ENCODE measurements around the gene C20orf173.
"Not testable (repeated sequence)": the region's sequence is repeated elsewhere in the genome, so short reads cannot be mapped to it uniquely, and the experiment has no call there.

C20orf173 gene, protein sequence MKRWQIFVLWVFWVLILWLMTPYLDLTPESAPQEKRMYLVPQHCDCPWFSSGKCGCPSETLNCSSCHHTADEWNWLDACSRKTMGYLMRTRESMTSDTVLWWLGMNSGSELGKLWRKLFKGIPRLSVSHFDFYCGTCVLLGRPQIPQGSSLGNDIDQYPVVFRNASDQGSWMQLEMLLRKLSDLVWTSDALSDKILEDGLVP

DNA sequence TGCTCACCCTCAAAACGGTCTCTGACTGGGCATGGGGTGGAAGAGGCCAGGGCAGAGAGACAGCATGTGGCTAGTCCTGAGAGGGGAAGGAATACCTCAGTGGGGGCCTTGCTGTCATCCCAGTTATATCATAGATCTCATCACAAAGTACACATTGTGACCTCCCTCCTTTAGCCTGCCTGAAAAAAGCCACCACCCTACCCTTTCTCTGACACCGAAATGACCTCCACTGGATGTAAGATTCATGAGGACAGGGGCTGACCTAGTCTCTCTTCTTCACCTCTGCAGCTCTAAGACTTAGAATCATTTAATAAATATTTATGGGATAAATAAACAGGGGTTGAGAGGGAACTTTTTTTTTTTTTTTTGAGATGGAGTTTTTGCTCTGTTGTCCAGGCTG, at the start of gene C20orf173:
TSS of gene C20orf173 (minus strand) at position 101 of the 400 bp plus-strand sequence. CDS start 279 bp downstream, outside the sequence.
- DNase-seq, result no peak

DNA sequence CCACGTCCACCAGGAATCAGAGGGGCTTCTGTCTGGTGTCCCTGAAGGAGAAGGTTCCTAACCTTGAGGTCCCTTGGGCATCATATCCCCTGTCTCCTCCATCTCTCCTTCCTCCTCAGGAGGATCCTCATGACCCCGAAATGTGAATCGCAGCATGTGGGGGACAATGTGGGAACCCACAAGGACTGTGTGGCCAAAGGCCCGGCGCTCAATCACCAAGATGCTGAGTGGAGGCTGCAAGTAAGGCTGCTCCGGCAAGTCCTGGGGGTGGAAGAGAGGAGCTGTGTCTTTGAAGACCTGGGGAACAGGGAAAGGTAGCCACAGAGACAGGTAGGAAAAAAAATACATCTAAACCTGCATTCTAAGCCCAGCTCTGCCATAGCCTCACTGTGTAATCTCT, 49.7 kb upstream of the C20orf173 start:
- no peak for DNase-seq

DNA sequence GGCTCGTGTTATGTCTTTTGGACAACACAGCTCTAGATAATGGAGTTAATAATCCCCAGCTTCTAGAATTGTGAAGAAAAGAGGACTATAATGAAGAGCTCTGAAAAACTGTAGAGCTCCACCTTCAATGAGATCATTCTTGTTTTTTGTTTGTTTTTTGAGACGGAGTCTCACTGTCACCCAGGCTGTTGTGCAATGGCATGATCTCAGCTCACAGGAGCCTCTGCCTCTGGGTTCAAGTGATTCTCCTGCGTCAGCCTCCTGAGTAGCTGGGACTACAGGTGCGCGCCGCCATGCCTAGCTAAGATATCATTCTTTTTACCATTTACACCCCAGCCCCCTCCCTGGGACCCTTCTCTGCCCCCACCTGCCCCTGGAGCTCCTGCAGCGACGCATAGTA, 49.0 kb upstream of the C20orf173 start:
- no peak for DNase-seq

DNA sequence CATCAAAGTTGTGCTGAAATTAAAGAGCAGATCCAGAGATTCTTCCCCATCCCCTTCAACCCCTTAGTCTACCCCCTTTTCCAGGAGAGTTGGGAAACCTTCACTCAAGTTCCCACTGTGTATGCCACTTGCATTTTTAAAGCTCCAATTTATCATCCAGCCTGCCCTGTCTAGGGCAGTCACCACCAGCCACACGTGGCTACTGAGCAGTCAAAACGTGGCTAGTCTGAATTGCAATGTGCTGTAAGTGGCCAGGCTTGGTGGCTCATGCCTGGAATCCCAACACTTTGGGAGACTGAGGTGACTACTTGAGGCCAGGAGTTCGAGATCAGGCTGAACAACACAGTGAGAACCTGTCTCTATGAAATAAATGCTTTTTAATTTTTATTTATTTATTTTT, 47.4 kb upstream of the C20orf173 start:
- DNase-seq, result no peak

DNA sequence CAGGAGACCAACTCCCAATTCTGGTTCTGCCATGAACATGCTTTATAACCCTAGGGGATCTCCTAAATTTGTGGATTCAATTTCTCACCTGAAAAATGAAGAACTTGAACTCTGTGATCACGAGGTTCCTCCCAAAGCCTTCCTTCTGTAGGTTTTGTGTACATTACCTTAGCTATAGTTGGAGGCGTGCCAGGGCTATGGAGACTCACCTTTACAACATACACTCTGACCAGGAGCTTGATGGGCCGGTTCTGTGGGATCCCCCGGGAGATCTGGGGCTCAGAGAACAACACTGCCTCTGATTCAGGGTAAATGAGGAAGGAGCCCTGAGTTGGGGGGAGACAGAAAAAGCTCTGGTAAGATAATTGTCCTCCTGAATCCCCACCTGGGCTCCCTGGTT, 46.5 kb upstream of the C20orf173 start:
- DNase-seq, result no peak

DNA sequence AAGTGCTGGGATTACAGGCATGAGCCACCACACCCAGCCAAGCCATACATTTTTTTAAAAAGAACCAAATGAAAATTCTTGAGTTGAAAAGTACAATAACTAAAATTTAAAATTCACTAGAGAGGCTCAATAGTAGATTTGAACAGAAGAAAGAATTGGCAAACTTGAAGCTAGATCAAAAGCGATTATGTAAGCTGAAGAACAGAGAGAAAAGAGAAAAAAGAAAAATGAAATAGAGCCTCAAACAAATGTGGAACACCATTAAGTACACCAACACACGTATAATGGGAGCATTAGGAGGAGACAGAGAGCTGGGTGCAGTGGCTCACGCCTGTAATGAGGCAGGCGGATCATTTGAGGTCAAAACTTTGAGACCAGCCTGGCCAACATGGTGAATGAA, 43.4 kb upstream of the C20orf173 start:
- DNase-seq, result no peak

DNA sequence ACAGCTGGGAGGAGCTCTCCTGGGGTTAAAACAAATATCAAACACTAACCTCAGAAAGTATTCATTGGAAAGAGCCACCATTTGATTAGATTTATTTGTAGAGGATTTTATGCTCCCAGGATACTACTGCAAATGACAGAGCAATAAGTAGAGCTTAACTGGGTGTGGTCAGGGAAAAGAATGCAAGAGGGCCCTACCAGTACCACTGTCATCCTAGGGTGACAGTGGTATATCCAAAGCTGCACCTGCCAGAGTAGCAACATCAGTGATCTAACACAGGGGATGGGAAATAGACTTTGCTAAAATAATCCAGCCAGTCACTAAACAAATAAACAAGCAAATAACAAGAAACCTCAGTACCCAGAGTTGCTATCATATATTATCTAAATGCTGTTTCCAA, 42.1 kb upstream of the C20orf173 start:
- DNase-seq, result no peak

DNA sequence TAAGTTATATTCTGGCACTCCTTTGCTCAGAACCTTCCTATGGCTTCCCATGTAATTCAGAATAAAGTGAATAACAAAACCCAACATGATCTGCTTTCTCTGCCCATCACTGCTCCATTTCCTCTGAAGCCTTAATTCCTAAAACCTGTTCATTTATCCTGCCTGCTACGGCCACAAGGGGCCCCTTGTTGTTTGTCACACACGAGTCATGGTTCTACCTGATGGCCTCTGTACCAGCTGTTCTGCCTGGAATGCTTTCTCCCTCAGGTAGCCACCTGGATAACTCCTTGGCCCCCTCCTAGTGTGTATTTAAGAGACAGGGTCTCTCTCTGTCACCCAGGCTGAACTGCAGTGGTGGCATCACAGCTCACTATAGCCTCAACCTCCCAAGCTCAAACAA, 39.2 kb upstream of the C20orf173 start:
- no peak for DNase-seq

DNA sequence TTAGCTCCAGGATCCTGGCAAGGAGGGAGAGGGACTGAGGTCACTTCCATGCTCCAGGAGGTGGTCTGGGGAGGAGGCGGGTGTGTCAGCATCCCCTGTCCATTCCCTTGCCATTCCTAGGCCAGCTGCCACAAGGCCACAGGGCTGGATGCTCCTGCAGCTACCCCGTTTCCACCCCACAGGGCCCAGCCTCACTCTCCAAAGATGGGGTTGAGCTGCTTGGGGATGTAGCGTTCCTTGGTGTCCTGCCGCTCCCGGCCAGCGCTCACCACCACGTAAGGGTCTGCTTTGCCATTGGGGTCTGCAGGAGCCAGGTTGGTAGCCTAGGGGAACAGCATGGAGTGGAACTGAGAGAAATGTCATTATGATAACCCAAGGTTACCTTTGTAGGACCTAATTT, 35.5 kb upstream of the C20orf173 start:
- DNase-seq, result no peak

DNA sequence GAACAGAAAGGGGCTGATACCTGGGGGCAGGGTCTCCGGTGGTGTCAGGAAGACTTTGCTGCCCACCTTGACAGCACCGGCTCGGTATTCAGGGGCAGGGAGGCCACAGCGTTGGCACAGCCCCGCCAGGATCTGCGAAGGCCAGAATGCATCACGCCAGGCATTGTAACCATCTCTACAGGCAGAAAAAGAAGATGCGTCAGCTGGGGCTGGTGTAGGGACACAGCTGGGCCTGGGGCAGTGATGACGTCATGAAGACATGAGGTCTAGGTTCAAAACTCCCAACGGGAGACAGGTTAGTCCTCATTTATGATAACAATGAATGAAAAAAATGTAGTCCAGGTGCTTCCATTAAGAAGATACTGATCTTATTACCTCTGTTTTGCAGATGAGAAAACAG, 34.4 kb upstream of the C20orf173 start:
- no peak for DNase-seq

DNA sequence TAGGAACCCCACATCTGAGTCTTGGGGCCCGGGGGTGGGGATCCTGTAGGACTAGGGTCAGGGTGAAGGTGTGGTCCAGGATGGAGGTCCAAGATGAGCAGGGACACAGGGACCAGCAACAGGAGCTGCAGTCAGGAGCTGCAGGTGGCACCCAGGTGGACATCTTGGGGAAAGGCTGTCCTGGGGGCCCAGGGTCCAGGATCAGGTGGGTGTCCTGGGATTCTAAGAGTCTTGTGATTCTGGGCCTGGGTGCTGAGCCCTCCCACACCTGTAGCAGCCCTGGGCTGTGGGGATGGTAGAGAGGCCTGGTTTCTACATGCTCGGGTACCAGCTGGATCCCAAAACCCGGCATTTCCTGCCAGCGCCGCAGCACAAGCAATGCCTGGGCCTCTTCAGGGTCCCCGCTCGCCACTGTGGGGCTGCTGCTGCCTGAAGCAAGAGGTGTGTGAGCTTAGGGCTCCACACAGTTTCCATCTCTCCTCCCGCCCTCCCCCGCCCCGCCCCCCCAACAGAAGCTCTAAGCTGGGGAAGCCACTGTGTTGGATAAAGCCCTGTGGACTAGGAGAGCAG, 33.2 kb upstream of the C20orf173 start:
- DNase-seq, result no peak

DNA sequence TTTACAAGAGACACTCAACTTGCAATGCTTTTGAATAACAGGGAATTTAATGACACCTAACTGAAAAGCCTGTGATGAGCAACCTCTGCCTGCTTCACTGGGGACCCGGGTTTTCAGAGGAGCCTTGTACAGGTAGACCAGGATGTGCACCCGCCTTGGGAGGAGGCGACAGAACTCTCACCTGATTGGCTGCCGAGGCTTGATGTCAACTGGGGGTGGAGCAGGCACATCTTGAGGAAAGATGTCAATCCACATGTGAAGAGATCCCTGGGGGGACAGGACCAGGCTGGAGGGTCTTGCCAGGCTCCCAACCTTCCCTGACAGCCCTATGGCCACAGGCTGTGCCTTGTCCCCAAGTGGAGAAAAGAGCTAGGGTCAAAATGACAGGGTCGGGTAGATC, 32.2 kb upstream of the C20orf173 start:
- DNase-seq, result no peak

DNA sequence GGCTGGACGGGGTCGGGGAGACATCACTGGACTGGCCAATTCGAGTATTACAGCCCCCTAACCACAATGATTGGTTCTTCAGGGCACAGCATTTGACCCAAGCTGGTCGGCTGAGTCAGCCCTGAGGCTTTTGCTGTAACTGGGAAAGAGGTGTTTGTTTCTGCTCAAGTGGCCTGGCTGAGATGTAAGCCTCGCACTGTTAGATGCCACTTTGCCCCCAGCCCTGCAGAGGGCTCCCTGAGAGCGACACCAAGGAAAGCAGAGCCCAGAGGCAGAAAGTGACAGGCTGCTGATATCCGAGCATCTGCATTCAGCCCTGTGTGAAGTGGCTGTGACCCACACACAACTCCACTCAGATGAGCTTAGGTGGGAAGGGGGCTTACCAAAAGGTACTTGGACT, 31.8 kb upstream of the C20orf173 start:
- no peak for DNase-seq

DNA sequence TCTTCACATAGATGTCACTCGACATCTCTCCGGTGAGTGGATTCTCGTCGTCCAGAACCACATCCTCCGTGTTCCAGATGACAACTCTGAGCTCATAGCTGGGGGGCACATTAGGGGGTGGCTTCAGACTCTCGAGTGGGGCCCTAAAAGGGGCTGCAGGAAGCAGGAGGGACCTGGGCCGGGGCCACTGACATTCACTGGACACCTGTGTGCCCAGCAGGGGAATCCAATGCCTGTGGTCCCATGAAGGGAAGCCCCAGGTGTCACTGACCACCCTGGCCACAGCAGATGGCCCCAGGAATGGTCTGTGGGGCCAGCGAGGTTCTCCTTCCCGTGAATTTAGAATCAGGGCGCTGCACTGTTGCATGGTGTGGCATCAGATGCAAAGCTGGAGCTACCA, 31.1 kb upstream of the C20orf173 start:
- no peak for DNase-seq

DNA sequence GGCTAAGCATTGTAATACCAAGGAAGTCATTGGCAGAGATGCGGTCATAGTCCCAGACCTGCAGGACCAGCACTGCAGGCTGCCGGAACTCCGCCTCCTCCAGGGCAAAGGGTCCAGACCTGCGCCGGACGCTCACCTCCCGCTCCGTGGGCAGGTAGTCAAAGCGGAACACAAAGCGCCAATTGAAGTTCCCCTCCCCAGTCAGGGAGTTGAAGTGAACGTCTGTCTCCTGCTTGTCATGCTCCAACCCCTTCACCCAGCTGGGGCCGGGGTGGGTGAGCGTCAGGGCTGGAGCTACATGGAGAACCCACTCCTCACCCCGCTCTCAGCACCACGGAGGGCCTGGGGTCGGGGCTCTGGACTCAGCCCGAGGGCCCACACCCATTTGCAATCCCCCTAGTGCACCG, 30.7 kb upstream of the C20orf173 start:
- DNase-seq, result no peak

DNA sequence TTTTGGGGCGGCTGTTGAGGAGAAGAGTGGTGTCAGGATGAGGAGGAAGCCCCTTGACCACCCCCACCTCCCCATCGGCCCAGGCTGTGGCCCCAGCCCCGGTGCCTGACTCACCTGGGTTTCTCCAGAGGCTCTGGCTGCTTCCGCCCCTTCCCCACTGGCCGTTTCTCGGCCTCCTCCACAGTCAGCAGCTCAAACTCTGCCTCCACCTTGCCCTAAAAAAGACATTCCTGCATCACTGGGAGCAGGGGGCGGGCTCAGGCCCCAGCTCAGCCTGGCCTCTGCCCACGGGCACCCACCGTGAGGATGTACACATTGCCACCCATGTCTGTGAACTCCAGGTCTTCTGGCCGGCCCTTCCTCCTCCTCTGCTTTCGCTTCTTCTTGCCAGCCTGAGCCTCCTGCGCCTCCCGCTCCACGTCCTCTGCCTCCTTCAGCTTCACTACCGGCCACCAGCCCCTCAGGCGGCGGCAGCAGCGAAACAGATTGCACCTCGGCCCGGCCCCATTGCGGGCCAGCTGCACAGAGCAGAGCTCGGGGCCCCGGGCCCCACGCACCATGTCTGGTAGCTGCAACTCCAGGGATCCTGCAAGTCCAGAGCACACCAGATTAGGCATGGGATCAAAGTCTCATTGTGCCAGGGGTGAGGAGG, 29.7 kb upstream of the C20orf173 start:
- DNase-seq, result no peak

DNA sequence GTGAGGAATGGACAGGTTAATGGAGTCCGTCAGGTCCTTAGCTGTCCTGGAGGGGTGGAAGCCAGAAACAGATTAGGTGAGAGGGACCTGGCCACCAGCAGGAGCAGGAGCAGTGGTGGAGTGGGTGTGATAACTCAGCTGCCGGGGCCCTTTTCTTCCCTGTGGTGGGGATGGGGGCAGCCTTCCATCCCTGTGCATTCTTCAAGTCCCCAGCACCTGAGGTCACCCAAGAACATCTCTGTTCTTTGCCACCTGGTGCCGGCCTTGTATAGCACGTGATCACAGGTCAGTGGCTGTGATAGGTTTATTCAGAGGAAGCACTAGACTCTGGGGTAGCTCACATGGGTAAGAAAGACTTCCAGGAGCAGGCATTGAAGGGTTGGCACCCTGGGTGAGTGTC, 29.0 kb upstream of the C20orf173 start:
- DNase-seq, result no peak

DNA sequence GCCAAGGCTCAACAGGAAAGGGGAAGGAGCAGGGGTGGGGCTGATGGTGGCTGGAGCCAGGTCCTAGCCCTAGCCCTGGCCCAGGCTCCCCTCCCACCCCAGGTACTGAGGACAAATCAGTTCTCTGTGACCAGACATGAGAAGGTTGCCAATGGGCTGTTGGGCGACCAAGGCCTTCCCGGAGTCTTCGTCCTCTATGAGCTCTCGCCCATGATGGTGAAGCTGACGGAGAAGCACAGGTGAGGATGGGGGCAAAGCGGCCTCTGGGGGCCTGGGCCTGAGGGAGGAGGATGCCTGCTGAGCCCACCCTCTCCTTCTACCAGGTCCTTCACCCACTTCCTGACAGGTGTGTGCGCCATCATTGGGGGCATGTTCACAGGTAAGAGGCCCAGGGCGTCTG, 27.4 kb upstream of the C20orf173 start:
- no peak for DNase-seq

DNA sequence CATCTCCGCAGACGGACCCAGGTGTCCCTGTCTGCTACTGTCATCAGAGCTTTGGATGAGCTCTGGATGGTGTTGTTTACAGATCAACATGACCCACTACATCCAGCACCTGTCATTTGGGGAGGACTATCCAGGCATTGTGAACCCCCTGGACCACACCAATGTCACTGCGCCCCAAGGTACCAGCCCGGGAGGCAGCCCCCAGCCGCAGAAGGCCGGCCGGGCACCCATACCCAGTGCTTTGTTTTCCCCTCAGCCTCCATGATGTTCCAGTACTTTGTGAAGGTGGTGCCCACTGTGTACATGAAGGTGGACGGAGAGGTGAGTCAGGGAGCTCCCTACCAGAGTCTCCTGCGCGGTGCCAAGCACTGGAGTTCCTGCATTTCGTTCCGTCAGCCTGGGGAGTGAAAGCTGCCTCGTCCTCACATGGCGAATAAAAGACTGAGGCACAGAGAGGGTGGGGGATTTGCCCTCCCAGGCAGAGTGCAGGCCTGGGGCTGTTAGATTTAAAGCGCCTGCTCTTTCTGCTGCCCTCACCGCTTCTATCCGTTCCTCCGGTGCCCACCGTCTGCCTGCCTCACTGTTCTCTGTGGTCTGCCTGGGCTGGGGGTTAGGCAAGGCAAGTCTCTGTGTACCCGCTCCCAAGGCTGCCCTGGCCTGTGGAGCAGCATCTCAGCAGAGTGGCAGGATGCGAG, 26.6 kb upstream of the C20orf173 start:
- no peak for DNase-seq

DNA sequence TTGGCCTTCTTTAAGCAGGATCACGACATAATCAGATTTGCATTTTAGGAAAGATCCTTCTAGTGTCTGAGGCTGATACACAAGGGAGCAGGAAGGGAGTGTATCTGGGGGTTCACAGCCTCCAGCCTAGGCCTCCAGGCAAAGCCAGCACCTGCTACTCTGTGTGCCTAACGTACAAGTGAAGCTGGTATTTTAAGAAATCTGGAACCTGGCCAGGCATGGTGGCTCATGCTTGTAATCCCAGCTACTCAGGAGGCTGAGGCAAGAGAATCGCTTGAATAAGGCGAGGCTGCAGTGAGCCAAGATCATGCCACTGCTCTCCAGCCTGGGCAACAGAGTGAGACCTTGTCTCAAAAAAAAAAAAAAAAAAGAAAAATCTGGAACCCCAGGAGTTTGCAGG, 26.0 kb upstream of the C20orf173 start:
- not testable (repeated sequence) for DNase-seq

DNA sequence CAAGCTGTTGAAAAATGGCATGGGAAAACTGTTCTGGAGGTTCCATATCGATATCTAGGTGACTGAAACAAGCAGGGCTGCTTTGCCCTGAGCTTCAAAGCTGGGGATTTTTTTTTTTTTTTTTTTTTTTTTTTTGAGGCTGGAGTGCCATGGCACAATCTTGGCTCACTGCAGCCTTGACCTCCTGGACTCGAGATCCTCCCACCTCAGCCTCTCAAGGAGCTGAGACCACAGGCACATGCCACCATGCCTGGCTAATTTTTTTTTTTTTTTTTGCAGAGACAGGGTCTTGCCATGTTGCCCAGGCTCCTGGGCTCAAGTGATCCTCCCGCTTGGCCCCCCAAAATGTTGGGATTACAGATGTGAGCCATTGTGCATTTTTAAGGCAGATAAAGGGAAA, 23.5 kb upstream of the C20orf173 start:
- DNase-seq, result no peak

DNA sequence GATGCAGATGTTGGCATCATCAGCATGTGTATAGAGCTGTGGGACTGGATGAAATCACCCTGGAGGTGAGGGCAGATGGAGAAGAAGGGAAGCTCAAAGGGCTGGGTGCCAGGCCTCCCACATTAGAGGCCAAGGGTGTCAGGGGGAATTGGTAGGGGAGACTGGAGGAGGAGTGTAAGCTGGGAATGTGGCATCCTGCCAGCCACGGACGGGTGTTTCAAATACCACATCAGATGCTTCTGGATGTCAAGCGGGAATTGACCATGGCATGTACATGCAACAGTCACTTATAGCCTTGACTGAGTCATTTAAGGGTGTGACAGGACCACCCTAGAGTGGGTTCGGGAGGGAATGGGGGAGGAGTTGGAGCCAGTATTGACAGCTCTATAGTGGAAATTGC, 22.1 kb upstream of the C20orf173 start:
- no peak for DNase-seq

DNA sequence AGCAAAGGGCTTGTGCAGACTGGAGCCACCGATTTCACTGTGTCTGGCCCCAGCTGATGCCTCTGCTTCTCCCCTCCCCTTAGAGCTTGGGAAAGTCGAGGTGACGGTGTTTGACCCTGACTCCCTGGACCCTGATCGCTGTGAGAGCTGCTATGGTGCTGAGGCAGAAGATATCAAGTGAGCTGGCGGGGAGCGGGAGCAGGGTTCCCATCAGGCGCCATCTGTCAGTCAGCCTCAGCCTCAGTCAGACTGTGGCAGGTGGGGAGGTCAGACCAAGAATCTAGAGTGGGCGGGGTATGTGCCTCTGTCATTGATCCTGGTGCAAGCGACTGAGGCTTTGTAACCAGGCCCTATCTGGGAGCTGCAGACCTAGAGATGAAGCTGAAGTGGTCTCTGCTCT, 17.9 kb upstream of the C20orf173 start:
- DNase-seq, result no peak

DNA sequence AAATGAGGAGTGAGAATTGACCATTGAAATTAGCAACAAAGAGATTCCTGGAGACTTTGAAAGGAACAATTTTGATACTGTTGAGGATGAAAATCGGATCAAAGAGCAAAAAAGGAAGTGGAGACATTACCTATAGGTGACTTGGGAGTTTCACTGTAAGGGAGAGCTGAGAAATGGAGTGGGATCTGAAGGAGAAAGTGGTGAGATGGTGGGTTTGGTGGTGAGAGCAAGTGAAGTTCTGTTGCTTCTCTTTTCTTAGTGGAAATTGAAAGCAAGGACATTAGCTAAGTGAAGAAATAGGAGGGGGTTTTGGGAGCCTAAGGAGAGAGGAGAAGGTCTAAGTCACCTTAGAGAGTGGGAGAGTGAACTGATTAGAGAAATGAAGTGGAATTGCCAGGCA, 16.7 kb upstream of the C20orf173 start:
- no peak for DNase-seq

All from T1000 (cell line).